NOMO-1 treated with dmso at 0.1 percent for 144 hours (cell line): ENCODE results near the gene NTS.

ENCODE experiments used
- DNase-seq: peaks from one replicate; lab custom pipeline; 2025; ENCODE audit not compliant: unreplicated experiment; lab: John Stamatoyannopoulos, UW

NTS gene, protein sequence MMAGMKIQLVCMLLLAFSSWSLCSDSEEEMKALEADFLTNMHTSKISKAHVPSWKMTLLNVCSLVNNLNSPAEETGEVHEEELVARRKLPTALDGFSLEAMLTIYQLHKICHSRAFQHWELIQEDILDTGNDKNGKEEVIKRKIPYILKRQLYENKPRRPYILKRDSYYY

DNA sequence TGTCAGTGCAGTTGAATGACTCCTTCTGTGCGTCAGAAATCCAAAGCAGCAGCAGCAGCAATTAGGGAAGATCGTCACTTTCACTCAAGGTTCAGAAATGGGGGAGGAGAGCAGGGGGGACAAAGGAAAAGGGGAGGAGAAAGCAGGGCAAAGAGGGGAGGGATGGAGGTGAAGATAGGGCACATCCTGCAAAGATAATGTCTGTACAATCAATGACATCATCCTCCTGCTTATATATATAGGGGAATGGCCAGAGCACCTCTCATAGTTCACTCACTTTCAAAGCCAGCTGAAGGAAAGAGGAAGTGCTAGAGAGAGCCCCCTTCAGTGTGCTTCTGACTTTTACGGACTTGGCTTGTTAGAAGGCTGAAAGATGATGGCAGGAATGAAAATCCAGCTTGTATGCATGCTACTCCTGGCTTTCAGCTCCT, at the start of gene NTS:
TSS of gene NTS (plus strand) at position 265 of the 431 bp plus-strand sequence. CDS start at position 374, 109 bp downstream.
- DNase-seq = no peak

DNA sequence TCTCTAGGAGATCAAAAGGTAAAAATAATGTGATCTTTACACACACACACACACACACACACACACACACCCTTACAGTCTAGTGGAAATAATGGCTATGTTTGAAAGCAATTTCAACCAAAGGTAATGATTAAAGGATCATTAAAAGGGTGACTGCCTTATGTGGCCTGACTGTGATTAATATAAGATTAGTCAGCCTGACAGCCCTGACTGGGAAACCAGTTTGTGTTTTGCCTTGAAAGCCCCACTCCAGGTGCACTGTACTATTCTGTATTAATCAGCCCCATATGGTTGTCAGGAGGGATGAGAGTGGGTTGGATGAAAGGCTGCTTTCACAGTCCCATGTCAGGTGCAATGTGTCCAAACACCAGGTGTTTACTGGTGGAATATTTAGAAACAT, 48.3 kb upstream of the NTS start:
- DNase-seq = no peak

DNA sequence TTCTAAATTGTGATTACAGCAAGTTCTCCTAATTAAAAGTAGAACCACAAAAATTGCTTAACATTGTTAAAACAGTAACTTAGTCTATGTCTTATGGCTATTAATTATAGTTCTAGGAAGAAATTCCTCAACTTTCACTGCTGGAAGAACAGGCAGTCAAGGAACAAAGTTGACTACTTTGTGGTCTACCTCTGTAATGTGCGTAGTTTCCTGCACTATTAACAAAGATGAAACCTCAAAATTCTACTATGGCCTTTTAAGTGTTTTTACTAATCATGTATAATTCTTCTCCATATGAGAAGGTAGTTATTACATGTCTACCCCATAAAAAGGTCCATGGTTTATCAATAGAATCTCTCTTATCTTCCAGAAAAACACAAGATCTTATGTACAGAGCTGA, 45.5 kb upstream of the NTS start:
- DNase-seq = no peak

DNA sequence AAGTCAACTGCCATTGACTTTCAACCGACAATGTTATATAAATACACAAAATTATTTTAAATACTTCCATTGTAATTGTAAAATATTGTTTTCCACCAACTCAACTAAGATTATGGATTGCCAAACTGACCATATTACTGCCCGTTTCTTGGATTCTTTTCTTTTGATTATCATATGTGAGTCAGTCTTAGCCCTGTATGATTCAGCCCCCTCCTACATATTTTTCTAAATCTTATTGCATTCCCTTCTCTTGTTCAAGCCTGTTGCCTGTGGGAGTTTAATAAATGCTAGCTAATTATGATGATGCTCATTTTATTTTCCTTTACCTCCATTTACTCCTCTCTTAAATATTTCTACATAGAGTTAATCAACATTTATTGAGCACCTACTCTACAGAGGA, 44.7 kb upstream of the NTS start:
- DNase-seq = no peak

DNA sequence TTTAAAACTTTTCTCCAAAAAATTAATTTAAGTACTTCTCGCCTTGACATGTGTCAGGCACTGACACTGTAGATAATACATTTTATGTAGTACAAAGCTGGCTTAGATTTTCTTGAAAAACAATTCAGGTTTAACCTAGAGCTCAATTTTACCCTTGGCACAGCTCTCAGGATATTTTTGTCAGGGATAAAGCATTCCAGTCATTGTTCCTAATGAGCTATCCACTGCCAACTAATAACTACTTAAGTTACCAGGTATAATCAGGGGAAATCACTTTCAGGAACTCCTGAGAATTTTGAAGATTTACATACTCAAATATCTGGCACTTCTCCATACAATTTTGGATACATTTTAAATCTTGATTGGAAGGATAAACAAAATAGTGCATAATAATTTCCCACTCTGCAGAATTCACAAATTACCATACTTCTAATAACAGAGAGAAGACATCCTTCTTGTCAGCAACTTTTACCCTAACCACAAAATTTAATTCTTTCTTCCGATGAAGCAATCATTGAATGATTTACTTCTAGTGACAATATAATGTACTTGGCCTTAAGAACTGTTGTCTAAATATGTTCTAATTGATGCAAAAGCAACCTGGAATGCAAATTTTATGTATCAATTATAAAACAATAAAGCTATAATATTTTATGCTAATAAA, 42.6 kb upstream of the NTS start:
- no peak for DNase-seq

DNA sequence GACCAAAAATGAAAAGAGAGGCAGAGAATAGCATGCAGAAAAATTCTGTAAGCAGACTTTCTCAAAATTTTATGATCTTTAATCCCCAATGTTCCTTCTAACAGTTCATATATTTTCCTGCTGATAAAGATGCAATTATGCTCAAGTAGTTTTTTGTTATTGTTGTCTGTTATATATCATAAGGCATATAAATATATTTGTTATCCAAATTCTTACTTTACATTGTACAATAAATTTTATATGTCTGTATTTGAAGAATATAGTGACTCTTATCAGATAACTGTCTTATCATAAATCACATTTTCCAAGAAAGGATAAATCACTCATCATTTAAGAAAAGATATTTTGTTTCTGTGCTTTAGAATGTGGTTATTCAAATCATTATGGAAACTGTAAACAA, 40.5 kb upstream of the NTS start:
- no peak for DNase-seq

DNA sequence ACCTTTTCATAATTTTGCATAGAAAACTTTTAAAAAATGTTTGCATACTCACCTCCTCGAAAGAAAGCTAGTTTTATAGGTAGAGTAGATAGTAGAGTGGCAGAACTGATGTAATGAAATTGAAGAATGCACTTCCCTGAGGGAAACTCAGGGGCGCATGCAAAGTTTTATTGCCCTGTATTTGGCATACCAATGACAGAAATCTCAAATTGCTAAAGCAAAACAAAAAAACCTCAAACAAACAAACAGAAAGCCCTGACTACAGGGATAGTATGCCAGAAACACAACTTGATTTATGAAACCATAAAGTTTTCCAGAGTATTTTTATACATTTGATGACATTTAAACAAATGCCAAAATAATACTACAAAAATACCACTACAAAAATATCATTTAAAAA, 39.7 kb upstream of the NTS start:
- DNase-seq = no peak

DNA sequence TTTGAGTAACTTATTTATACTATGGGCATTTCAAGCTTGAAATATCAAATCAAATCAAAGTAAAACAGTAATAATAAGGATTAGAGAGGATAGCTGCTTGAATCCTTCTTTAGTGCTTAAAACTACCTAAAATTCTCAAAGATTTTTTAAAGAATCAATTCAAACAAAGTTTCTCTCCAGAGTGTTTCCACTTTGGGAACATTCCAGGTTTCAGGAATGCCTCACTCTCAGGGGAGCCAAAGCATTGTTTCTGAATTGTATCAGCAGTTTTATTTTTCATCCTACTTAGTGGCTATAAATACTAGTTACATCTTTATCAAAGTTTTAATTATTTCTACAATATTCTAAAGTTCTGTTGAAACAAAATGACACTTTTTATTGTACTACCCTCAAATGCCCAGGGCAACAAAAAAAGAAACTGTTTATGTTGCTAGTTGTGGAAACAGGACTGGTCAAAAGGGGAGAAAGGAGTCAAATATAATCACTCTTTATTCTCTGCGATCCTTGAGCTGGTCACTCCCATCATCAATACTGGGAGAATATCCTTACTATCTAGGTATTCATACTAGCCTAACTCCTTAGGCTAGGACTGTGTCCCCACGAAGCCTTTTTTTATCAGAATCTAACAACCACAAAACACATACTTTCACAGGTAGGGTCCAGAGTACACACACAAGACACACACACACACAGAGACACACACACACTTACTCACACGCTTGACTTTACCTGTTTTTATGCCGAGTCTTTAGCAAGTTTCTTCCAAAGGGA, 38.5 kb upstream of the NTS start:
- DNase-seq = no peak

DNA sequence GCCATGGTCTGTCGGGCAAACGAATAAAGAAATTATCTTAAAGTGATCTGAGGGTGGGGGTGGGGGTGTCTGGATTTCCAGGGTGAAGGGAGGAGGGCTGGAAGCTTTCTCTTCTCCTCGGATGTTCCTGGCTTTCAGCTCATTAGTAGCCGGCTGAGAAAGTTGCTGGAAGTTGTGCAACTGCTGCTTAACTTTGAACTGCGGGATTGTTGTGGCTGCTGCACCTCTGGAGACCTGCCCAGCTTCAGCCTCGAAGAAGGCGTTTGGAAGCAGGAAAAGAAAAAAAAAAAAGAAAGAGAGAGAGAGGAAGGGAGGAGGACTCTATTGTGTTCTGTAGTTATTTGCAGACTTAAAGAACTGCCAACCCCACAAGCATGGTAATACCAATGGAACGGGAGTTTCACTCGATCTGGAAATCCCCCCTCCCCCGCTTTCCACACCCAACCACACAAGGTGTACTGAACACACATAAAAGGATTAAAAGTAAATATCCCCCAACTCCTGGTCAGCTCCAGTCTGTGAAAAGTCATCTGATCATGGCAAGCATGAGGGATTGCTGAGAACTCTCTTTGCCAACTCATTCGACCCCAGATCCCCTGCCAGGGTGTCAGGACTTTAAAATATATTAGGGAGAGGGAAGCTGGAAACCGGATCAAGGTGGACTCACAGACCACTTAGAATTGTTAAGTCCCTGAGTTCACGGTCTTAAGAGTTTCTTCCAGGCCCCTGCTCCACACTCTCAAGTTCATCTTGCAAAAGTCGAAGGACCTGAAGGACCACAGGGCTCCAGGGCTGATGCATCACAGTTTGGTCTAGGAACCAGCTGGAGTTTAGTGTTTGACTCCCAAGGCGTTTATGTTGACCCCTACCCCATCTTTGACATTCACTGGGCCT, 37.7 kb upstream of the NTS start, which contains the start of gene RASSF9:
TSS of gene RASSF9 (minus strand) at position 213 of the 894 bp plus-strand sequence. CDS start at position 5, 208 bp downstream.
- DNase-seq = no peak

DNA sequence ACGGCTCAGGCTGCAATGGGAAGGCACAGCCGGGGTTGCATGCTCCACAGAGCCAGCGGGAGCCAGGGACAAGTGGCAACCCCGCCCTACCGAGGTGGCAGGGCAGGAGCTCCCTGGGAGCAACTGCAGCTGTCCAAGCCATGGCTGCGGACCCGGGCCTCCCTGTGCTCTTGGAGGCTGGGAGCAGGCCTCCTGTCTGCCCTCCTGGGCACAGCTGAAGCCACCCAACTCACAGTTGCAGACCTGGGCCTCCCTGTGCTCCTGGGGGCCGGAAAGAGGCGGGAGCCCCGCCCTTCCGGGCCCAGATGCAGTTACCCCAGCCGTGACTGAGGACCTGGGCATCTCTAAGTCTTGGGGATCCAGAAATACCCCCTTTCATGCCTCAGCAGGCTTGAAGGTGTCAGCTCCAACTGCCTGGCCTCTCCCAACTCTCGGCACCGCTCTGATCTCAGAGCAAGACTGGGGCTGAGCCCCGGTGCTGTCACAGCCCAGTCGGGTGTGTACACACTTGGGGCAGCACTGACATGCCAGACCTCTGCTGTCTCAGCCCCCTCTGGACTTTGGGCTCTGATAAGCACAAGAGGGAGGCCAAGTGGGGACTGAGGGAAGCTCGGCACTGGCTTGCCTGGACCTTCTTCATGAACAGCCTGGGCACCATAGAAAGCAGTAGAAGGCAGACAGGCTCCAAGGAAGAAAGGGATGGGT, 30.3 kb upstream of the NTS start:
- no peak for DNase-seq

DNA sequence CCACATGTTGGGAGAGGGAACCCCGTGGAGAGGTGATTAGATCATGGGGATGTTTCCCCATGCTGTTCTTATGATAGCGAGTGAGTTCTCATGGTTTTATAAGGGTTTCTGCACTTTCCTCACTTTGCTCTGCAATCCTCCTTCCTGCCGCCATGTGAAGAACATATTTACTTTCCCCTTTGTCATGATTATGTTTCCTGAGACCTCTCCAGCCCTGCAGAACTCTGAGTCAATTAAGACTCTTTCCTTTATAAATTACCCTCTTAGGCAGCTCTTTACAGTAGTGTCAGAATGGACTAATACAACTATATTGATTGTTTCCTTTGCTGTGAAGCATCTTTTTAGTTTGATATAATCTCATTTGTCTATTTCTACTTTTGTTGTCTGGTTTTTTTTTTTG, 24.8 kb upstream of the NTS start:
- DNase-seq = no peak

DNA sequence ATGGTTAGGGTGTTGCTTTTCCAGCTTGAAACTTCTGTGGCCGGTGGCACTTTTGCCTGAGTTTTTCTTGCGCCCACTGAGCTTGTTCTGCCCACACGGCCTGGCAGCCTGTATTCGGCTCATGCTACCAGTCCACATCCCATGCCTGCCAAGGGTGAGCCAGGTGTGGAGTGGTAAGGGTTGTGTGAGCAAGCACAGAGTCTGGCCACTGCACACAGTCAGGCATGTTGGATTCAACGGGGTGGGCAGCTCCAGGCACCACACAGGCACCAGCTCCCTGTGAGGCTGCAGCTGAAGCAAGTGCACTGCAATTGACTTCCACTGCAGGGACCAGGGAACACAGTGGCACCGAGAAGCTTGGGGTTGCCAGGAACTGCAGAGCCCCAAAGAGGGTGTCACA, 18.8 kb upstream of the NTS start:
- no peak for DNase-seq

DNA sequence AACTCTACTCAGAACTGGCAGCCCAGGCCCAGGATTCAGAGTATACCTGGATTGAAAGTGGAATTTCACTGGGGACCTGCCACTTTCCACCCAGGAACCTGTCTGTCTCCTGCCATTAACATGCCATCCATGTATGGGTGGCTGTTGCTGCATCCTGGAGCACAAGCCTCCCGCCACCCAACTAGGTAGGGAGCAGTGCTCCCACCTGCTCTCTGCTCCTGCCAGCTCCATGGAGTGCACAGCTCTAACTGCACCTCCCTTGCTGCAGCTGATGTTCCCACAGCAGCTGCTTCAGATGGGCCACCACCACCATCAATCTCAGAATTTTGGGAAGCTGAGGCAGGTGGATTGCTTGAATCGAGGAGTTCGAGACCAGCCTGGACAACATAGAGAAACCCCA, 17.1 kb upstream of the NTS start:
- no peak for DNase-seq

DNA sequence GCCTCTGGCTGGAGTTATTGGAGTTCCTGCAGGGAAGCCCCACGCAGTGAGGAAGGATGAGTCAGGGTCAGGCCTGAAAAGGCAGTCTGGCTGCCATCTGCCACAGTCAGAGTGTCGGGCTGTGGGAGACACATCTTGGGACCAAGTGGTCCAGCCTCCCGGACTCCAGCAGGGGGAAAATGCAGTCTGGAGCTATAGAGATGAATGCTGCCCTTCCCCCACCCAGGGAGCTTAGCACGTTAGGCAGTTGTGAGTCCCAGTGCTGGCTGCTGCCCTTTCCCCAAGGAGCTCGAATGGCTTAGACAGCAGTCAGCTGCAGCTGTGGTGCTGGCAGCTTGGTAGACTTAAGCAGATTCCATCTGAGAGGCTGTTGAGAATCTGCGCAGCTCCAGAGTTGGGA, 8.2 kb upstream of the NTS start:
- no peak for DNase-seq

DNA sequence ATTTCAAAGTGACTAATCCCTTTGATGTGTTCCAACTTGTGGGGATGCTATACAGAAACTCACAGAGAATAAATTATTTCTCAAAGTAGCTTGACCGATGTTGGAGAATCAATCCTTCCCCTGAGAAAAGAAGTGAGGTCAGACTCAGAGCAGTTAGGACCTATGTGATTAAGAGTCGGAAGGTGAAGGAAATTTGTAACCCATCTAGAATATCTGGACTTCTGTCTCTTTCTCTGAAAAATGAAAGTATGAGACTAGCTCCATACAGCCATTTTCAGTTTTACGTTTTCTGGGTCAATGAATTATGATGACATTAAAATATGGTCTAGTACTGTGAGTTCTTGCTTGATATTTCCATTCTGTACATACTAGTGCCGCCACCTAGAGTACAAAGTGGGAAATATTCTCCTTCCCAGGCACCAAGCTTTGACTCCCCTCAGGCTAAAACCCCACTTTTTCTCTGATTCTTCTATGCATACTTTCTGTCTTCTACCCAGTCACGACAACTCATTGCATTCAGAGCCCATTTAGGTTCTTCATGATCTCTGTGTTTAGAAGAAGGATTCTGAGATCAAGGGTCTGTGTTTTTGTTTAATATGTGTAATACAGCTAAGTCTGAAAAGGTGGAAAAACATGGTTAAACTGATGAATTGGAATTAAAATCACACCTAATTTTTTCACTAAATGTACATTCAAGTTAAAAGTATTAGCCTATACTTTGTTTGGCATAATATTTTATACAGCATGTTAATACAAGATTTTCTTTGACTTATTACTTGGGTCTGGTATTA, 6.9 kb upstream of the NTS start:
- DNase-seq = no peak

DNA sequence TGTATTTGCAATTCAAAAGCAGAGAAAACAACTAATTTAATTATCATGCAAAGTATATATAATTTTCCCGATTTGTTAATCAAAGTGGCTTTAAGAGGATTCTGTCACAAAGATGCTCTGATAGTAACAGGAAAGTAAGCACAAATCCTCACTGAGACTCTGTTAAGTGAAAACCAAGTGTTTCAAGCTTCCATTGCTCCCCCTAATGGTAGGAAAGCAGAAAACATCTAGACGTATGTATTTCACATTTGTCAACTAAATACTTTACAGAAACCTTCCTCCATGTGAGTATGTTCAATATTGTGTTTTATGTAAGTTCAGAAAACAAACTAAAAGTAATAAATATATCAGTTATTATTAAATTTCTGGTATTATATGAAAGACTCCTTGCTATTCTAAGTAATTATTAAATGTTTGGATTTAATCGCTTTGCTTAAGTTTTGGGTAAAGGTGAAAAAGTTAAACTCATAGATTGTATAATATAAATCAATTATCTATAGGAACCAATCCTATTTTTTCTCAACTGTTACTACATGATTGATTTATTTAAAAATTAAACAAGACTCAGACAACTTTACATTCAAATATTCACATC, 1.5 kb upstream of the NTS start:
- DNase-seq = no peak

DNA sequence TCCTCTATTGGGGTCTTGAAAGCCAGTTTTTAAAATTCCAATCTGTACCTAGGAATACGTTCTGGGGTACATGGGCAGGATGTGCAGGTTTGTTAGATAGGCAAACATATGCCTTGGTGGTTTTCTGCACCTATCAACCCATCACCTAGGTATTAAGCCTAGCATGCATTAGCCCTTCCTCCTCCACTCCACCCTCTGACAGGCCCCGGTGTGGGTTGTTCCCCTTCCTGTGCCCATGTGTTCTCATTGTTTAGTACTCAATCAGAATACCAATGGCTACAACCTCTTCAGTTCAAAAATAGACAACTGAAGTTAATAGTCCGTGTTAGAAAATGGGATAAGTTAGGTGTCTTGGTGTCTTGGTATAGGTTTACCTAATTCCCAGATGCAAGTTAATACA, 3.4 kb downstream of the NTS start:
- DNase-seq = no peak

DNA sequence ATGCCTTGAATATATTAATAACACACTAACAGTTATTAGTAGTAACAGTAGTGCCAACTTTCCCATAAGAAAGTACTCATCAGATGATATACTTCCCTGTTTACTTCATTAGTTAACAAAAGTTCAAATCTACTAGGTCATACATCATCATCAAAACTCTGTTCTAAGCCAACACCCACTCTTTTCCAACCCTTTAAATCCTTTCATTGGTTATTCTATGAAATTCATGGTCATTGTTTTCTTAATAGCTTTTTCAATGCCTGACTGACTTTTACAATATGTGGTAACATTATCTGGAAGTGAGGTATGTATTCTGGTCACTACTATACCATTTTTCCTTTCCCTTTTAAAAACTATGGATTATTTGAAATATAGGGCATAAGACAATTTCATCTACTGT, 9.7 kb downstream of the NTS start:
- DNase-seq = no peak

DNA sequence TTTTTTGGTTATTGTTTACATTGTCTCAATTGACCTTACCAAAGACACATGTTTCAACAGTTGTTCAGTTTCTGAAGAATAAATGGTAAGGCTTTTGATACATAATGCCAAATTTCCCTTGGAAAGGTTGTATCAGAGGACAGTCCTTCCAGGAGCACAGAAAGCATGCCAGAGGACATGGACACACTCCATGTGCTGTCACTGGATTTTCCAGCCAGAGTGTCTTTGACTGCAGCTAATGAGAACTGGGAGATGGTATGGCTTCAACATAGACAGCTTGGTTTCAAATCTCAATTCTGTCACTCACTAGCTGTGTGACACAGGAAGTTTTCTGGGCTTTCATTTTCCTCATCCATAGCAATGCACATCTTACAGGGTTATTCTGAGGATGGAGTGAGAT, 20.6 kb downstream of the NTS start:
- no peak for DNase-seq
